KBM-7 (cell line): ENCODE data around the gene EOGT.

Experiments
- DNase-seq: peaks from one replicate; pipeline ENCODE4 v3.0.0-alpha.2; 2015
- in situ Hi-C: fragments of 300-500 bp; cut with MboI; formaldehyde crosslinking; loops from 2 replicates; pipeline ENCODE4 v1.14.3; 2020; ENCODE audit warnings: low sequenced_read_pairs, low pct_unique_long_range_greater_than_20kb, mixed read lengths

Gene EOGT

DNA sequence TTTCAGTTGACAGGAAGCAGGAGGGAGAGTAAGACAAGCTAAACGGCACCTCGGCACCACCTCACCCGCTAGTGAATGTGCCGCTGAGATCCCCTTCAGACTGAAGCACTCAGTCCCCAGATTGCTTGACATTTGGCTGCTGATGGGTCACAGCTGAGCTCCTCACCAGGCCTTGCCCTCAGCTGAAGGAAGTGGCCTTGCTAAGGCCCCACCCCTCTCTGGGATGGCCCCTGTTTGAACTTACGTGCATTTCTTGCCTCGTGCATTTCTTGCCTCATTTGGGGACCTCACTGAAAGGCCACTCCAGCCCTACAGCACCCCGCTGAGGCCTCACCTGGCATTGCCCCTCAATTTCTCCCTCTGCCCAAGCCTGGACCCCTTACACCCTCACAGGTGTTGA, 39.8 kb downstream of the EOGT start:
- DNase-seq = no peak
- in situ Hi-C loops = no loop called here

DNA sequence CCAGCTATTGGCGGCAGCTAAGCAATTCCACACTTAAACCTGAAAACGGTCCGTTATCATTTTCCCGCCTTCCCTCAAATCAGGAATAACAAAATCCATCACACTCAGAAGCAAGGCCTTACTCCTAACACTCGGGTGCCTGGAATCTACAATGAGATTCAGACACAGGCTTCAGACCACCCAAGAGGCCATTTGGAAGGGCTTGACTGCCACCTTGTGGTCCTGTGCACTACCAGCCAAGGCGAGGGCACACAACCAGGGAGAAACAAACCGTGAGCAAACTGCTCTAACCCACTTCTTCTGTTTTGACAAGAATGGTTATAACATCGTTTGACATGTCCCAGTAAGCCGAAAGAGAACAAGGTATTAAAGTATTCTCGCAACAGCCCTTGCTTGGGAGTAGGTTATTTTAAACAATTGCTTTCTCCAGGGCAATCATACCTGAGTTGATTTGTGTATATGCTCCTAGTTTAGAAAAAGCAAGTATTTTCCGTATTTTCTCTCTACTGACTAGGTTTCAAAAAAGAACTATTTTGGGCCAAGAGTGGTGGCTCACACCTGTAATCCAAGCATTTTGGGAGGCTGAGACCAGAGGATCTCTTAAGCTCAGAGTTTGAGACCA, 41.0 kb downstream of the EOGT start:
- in situ Hi-C loops = no loop called here
- peak; percentile 76 for DNase-seq

DNA sequence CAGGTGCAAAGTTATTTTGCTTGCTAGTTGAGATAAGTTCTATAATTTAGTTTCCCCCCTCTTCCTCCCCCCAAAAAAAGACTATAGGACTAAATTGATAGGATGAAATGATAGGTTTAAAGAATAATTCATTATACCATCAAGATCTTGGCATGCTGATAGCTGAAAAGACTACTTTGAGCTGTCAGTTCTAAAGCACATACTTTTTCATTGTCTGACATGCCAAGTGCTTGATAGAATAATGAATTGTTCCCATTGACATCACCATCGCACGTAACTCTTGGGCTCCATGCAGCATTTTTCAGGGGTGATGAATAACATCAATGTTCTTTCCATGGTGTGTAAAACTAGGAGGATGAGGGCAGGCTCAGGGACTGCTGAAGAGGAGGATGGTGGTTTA, 48.8 kb downstream of the EOGT start:
- in situ Hi-C loops = no loop called here
- DNase-seq = no peak

DNA sequence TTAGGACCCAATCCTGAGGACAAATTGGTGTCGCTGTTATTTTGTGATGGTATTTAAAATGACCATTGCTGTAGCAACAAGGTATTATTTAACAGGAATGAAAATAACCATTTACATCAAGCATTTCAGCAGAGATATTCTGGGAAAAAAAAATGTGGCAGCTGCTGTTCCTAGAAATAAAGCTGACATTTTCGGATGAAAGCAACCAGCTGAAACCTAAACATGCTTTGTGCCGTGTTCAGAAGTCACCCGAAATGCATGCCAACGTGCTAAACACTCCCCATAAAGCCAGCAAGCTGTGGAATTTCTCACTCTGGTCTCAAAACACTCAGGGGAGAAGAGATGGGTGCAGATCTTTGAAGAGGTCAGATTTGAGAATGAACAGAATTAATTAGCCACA, 49.6 kb downstream of the EOGT start:
- no peak for DNase-seq
- in situ Hi-C loops = no loop called here

DNA sequence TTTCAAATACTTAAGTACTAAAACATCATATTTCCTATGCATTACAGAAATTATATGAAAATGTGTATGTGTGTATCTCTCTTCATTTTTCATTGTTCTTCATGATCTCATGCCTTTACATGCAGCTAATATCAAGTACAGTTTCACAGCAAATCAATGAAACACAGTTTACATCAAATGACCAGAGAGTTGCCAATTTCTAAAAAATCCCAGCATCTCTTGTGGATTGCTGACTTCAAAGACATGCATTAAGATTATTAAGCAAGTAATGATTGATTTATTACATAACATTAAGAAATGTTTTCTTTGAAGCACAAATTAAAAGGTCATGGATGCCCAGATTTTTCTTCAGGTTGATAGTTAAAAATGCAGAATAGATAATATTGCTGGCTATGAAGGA, 50.1 kb downstream of the EOGT start:
- in situ Hi-C loops = no loop called here
- no peak for DNase-seq

DNA sequence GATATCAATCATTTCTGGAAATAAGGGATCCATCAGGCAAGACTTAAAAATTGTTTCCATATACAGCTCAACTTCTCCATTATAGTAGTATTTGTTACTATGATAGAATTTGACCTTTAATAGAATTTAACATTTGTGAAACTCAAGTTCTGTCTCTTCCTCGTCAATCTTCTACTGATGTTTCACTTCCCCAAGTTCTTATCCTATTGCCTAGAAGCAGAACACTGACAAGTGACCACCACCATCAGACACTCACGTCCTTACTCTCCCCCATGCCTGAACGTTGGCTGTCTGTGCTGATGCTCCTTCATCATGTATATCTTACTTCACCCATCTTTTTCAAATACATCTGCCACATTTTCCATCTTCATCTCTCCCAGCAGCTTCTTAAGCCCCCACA, 54.6 kb downstream of the EOGT start:
- DNase-seq = no peak
- in situ Hi-C loops = no loop called here

DNA sequence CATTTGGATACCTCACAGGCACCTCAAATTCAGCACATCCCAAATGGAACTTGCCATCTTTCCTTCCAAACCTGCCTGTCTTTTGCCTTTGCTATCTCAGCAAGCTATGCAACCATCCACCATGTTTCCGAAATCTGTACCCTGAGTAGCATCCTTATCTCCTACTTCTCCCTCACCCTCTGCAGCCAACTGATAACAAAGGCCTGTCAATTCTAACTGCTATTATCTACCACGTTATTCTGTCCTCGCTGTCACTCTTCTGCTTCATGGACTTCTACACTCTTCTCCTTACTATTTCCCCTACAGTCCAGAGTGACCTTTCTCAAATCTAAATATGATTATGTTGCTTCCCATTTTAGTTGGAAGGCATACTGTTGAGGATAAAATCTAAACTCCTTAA, 55.6 kb downstream of the EOGT start:
- DNase-seq = no peak
- in situ Hi-C loops = no loop called here

DNA sequence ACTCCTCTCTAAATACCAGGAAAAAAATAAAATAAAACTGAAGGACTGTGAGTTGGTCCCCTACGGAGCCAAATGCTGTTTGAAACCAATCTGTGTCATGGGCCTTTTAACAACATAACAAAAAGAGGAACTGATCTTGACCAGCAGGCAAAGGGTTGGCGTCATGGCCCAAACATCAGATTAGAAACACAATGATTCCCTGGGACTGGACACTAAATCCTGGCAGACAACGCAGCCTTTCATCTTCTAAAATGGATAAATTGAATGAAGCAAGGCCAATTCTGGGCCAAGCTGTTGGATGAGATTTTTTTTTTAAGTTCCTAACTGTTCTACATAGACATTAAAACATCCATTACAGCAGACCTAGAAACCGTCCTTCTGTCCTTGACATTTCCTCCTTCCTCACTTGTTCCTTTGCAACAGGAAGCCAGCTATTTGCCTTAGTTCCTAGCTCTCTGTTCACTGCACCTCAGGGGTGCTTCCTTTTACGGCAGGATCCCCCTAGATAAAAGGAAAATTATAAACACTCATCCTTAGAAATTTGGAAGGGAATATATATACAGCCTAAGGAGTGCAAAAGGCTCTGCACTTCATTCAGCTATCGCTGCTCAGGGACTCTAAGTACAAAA, 59.6 kb downstream of the EOGT start:
- in situ Hi-C loops = no loop called here
- peak; percentile 23 for DNase-seq

DNA sequence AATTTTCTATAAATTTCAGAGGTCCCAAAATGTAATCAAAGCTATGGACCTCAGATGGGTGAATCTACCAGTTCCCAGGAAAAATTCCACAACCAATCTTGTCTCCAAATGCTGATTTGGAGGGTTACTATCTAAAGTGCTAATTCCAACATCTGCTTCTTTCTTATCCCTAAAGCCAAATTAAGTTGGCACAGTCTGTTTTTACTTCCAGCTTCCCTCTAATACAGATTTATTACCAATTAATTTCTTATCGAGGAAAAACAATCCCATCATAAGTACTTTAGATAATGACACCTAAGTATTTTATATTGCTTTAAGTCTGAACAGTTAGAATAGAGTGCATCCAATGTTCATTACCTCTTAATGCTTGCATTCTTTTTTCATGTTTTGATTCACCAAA, 68.3 kb downstream of the EOGT start:
- DNase-seq = no peak
- in situ Hi-C loops = no loop called here

DNA sequence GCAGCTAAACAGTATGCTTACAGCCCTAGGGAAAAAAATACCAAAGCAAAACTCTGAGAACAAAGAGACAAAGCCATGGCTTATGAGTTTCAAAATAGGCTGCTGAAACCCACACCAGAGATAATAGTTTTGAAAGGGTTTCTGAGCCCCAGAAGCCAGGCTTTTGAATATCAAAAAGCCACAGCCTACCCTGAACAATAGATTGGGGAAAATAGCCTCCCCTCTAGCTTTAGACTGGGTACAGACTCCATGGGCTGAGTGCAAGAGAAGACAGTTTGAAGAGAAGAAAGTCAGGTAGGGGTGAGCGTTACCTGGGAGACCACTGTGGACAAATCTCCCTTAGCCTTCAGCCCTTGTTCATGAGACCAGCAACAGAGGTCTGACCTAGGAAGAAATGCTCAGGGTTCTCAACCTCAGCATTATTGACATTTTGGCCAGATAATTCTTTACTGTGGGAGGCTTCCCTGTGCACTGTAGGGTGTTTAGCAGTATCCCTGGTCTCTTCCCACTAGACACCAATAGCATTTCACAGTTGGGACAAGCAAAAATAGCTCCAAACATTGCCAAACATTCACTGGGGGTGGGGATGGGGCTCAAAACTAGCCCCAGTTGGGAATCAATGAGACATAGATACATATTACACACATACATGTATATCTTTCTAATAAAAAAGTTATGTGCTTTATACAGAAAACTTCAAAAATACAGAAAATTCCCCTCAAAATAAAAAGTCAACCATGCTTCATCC, 69.6 kb downstream of the EOGT start:
- DNase-seq = no peak
- in situ Hi-C loops = no loop called here

DNA sequence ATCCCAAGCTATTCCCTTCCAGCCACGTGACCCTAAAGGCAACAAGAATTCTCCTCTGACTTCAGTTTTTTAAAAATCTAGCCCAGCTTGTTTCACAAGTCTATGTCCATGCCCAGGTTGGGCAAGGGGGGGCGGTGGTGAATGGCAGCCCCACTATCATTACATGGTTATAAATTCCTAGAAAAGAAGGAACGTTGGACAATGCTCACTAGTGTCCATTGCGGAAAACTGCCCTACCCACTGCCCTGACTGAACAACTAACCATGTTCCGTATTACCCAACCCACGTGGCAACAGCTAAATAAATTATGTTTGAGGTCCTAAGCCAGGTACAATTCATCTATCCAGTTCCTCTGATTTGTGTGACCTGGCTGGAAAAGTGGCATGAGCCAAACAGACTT, 72.4 kb downstream of the EOGT start:
- no peak for DNase-seq
- in situ Hi-C loops = no loop called here

DNA sequence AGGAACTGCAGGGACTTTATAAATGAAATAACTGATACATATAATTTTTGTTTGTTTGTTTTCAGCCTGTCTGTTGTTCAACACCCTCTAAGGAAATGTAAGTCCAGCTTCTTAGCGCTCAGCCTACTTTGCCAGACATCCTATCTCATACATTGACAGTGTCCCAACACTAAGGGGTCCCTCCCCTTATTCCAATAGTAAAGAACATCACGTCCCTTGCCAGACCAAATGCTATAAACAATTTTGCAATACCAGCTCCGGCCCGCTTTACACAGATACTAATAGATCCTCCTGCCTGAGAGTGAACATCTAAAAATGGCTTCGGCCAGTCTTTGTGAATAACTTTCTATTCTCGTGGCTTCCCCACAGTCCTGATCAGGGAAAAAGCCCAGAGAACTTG, 76.6 kb downstream of the EOGT start:
- no peak for DNase-seq
- in situ Hi-C loops = no loop called here

DNA sequence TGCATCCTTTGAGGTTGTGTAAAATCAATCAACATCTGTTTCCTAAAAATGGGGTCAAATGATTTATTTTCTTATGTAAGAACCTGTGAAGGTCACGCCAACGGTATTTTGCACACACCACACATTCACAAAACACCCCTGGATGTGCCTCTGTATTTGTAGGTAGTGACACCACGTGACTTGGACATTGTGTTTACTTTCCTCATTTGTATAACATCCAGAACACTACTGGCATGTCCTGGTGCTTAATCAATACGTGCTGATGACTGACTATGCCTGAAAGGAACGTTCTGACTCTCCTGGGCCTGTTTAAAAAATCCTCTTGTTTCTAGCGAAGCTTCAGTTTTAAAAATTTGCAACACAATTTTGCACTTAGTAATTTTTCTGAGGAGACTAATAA, 77.7 kb downstream of the EOGT start:
- no peak for DNase-seq
- in situ Hi-C loops = no loop called here

DNA sequence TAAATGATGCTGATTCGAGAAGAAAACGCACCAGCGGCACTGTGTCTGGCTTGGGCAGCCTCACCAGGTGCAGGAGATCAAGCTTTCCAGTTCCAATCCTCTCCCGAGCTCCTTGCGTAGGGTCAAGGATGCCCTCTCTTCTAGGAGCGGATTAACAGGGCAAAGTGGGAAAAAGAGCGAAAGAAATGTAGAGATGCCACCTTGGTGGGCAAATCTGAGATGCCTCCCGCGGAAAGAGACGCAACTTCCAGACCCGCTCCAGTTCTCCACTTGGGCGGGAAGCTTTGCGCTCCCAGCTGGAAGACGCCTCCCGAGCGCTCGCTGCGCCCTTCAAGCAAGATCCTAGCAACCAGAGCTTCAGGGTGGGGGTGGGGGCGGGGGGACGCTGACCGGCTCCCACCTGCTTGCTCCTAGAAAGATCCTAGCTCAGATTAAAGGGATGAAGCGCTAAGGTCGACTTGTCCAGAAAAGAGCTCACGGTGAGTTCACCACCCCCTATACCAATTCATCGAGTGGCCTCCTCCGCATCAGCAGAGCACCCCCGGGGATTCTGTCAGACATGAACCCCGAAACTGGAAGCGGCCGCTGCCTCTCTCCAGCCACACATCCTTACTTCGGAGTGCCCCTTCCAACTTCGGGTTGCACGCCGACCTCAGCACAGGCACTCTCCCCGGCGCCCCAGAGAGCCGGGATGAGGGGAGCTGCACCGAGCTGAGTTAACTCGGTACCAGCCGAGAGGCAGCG, 81.9 kb downstream of the EOGT start:
- DNase-seq = no peak
- in situ Hi-C loops = no loop called here
